ENCODE data around the gene QDPR.

DNA sequence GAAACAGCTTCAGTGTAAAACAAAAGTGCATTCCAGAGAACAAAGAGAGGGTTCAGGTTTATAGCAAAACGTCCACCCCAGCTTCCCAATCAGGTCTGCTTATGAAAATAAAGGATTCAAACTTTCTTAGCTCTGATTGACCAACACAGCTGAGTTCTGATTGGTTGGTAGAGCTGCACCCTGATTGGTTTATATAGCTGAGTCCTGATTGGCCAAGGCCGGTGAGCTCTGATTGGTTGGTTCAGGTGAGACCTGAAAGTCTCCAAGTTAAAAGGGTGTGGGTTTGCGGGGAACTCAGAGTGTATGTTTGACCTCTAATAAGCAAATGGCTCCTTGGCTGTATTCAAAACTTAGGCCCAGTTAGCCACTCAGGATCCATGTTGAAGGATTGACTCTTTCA is 24.0 kb upstream of the QDPR start:
- no peak for TF ChIP-seq FOXM1 (IDR thresholded peaks at IDR 0.05; ENCODE audit: borderline replicate concordance)
- TF ChIP-seq SP1 (IDR thresholded peaks at IDR 0.05): no peak
- no peak for TF ChIP-seq FOXA1 (IDR thresholded peaks at IDR 0.05)
- no peak for TF ChIP-seq ZNF384 (IDR thresholded peaks at IDR 0.05)
- no peak for TF ChIP-seq NFRKB (IDR thresholded peaks at IDR 0.05)
- TF ChIP-seq LEF1 (IDR thresholded peaks at IDR 0.05; ENCODE audit: borderline replicate concordance): no peak
- TF ChIP-seq, protein P1, sequence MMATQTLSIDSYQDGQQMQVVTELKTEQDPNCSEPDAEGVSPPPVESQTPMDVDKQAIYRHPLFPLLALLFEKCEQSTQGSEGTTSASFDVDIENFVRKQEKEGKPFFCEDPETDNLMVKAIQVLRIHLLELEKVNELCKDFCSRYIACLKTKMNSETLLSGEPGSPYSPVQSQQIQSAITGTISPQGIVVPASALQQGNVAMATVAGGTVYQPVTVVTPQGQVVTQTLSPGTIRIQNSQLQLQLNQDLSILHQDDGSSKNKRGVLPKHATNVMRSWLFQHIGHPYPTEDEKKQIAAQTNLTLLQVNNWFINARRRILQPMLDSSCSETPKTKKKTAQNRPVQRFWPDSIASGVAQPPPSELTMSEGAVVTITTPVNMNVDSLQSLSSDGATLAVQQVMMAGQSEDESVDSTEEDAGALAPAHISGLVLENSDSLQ (IDR thresholded peaks at IDR 0.05): no peak
- no peak for TF ChIP-seq CTBP1 (IDR thresholded peaks at IDR 0.05; ENCODE audit: borderline replicate concordance)
- TF ChIP-seq FOXK2 (IDR thresholded peaks at IDR 0.05): no peak
- no peak for TF ChIP-seq SUZ12 (IDR thresholded peaks at IDR 0.05)
- no peak for TF ChIP-seq ARNT (IDR thresholded peaks at IDR 0.05)
- no peak for TF ChIP-seq TARDBP (IDR thresholded peaks at IDR 0.05)
- TF ChIP-seq BHLHE40 (IDR thresholded peaks at IDR 0.05; ENCODE audit: borderline replicate concordance): no peak
- TF ChIP-seq ELF4 (IDR thresholded peaks at IDR 0.05): no peak

Data from HEK293T (cell line).